DND-41 (cell line): ENCODE data around the gene MRM1.

Source experiments
- ATAC-seq: fragments of 200-7000 bp; cut with Tn5 transposase; 3 replicates; pipeline ENCODE4 v1.9.1; 2021; ENCODE audit warnings: low read depth; ENCODE audit not compliant: insufficient read depth
- DNase-seq: peaks from one replicate; pipeline ENCODE4 v3.0.0-alpha.2; 2020
- H2AFZ ChIP-seq: 2 replicates; pipeline ENCODE4 v1.6.0; 2012; ENCODE audit warnings: low read depth, low read length
- H3K27ac ChIP-seq: 2 replicates; pipeline ENCODE4 v1.5.1; 2012; ENCODE audit warnings: low read length, inconsistent platforms
- H3K27me3 ChIP-seq: fragments of 200-600 bp; sonication (generic); 2 replicates; pipeline ENCODE4 v1.6.0; 2012; ENCODE audit warnings: low read length, mild to moderate bottlenecking, inconsistent platforms; ENCODE audit not compliant: insufficient read depth, poor library complexity
- H3K36me3 ChIP-seq: 2 replicates; pipeline ENCODE4 v1.5.1; 2012; ENCODE audit warnings: low read length, inconsistent platforms; ENCODE audit not compliant: insufficient read depth
- H3K4me1 ChIP-seq: 2 replicates; pipeline ENCODE4 v1.5.1; 2012; ENCODE audit warnings: mild to moderate bottlenecking, low read length; ENCODE audit not compliant: insufficient read depth
- H3K4me2 ChIP-seq: 2 replicates; pipeline ENCODE4 v1.6.0; 2012; ENCODE audit warnings: mild to moderate bottlenecking, moderate library complexity, low read length, inconsistent platforms; ENCODE audit not compliant: insufficient read depth
- H3K4me3 ChIP-seq, 2 experiments: fragments of 200-600 bp in 1 of 2; shearing (Covaris generic) in 1 of 2; 2 replicates each; pipeline ENCODE4 v1.5.1; 2012 to 2016; ENCODE audit warnings: inconsistent platforms in 2 of 2, low read length in 2 of 2, mild to moderate bottlenecking in 2 of 2, low read depth in 1 of 2, moderate library complexity in 1 of 2
- H3K79me2 ChIP-seq: 2 replicates; pipeline ENCODE4 v1.6.0; 2012; ENCODE audit warnings: low read length, inconsistent platforms; ENCODE audit not compliant: insufficient read depth
- H3K9ac ChIP-seq: 2 replicates; pipeline ENCODE4 v1.6.0; 2012; ENCODE audit warnings: low read depth, mild to moderate bottlenecking, inconsistent platforms, low read length, moderate library complexity
- H3K9me3 ChIP-seq: 2 replicates; pipeline ENCODE4 v1.5.1; 2012; ENCODE audit warnings: low read length, moderate library complexity, mild to moderate bottlenecking, inconsistent platforms; ENCODE audit not compliant: insufficient read depth, severe bottlenecking
- H4K20me1 ChIP-seq: 2 replicates; pipeline ENCODE4 v1.6.0; 2012; ENCODE audit warnings: low read length; ENCODE audit not compliant: insufficient read depth
- EZH2 ChIP-seq: IDR thresholded peaks from 3 replicates; pipeline ENCODE4 v1.6.1; 2012; ENCODE audit warnings: borderline replicate concordance, low read depth, mild to moderate bottlenecking, moderate library complexity, low read length, inconsistent platforms; ENCODE audit not compliant: severe bottlenecking
- TF ChIP-seq, protein P1 (sequence below): IDR thresholded peaks from 2 replicates; pipeline ENCODE4 v1.5.1; 2012; ENCODE audit warnings: borderline replicate concordance, low read length, moderate library complexity, mild to moderate bottlenecking; ENCODE audit not compliant: poor library complexity, severe bottlenecking; ENCODE audit errors: extremely low read depth

MRM1 gene

DNA sequence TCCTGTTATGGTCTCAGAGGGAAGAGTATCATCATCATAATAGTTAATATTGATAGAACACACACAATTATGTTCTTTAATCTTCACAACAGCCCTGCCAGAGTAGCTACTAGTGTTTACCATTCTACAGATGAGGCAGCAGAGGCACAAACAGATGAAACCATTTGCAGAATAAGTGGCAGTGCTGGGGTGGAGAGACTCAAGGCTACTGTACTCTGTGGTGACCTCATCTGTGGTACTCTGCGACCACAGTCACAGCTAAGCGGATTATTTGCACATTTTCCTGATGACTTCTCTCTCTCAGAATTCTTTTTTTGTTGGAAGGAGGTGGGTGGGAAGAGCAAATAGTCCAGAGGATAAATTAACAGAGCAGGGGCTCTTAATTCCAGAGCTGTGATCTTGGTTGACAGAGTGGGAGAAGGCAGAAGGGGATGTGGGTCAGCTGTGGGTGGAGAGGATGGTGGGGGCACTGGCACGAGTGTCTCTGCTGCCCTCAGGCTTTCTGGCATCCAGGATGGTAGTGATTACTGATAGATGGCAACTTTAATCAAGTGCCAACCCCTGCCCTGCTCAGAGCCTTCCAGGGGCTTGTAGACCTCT is 41.8 kb downstream of the MRM1 start:
- H3K27ac ChIP-seq: no peak overlapping the region
- no peaks in the 10 kb centered on the region for H3K4me1 ChIP-seq
- TF ChIP-seq EZH2: no peak
- TF ChIP-seq, protein P1, sequence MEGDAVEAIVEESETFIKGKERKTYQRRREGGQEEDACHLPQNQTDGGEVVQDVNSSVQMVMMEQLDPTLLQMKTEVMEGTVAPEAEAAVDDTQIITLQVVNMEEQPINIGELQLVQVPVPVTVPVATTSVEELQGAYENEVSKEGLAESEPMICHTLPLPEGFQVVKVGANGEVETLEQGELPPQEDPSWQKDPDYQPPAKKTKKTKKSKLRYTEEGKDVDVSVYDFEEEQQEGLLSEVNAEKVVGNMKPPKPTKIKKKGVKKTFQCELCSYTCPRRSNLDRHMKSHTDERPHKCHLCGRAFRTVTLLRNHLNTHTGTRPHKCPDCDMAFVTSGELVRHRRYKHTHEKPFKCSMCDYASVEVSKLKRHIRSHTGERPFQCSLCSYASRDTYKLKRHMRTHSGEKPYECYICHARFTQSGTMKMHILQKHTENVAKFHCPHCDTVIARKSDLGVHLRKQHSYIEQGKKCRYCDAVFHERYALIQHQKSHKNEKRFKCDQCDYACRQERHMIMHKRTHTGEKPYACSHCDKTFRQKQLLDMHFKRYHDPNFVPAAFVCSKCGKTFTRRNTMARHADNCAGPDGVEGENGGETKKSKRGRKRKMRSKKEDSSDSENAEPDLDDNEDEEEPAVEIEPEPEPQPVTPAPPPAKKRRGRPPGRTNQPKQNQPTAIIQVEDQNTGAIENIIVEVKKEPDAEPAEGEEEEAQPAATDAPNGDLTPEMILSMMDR: no peak
- H2AFZ ChIP-seq: no peak overlapping the region
- DNase-seq (no peak), ATAC-seq (no peak)
- no peak overlapping the region for H3K9ac ChIP-seq
- H3K79me2 ChIP-seq: no peaks in the 10 kb centered on the region
- no peak overlapping the region for H3K4me3 ChIP-seq
- peaks cover 19% of the 10 kb centered on the region for H3K27me3 ChIP-seq
- H3K36me3 ChIP-seq: no peaks in the 10 kb centered on the region
- H4K20me1 ChIP-seq: no peaks in the 10 kb centered on the region; the same call in 1 of the 2 replicates
- no peak overlapping the region for H3K4me2 ChIP-seq
- H3K9me3 ChIP-seq: no peaks in the 10 kb centered on the region

DNA sequence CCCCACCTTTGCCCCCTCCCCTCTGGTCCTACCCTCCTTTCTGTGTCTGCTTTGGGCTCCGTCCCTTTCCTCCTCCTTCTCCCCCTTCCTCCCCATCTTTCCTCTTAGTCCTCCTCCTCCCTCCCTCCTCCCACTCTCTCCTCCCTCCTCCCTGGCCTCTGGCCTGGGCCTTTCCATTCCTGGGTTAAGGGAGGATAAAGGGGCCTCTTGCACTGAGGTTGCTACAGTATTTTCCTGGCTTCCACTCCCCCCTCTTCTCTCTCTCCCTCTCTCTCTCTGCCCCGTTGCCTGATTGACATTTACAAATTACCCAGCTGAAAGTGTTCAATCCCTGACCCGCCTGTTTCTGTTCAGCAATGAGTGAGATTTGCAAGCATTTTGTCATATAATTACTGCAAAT is 44.0 kb downstream of the MRM1 start:
- no peak overlapping the region for H2AFZ ChIP-seq
- H4K20me1 ChIP-seq: no peaks in the 10 kb centered on the region; the same call in 1 of the 2 replicates
- H3K4me1 ChIP-seq: no peaks in the 10 kb centered on the region
- H3K36me3 ChIP-seq: no peaks in the 10 kb centered on the region
- ATAC-seq: no peak
- no peaks in the 10 kb centered on the region for H3K79me2 ChIP-seq
- no peak overlapping the region for H3K9ac ChIP-seq
- DNase-seq: no peak
- no peaks in the 10 kb centered on the region for H3K9me3 ChIP-seq
- no peak overlapping the region for H3K27ac ChIP-seq
- H3K27me3 ChIP-seq: peaks cover 20% of the 10 kb centered on the region
- no peak overlapping the region for H3K4me2 ChIP-seq
- H3K4me3 ChIP-seq: no peak overlapping the region
- TF ChIP-seq EZH2: no peak
- TF ChIP-seq, protein P1: no peak

DNA sequence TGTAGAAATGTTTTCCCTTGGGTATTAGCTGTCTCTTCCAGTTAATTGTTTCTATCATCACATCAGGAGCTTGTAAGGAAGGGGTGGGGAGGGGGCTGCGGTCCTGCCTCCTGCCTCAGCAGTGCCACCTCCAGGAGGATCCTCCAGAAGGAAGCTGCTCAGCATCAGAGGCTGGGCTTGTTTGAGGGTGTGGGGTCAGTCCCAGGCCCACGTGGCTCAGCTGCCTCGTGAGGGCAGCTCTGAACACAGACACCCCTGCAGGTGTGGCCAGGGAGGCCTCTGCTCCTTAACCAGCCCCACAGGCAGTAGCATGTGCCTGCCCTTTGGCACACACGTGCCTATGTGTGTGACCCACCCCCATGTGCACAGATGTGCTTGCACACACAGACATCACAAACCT is 46.3 kb downstream of the MRM1 start:
- ATAC-seq: no peak

More for the DNA sequence above, 46.3 kb downstream of the MRM1 start:
- Histone ChIP-seq H4K20me1 (no peaks in the 10 kb centered on the region; the same call in 1 of the 2 replicates), H3K9me3 (no peaks in the 10 kb centered on the region), H3K79me2 (no peaks in the 10 kb centered on the region), H3K4me2 (no peak overlapping the region), H2AFZ (no peak overlapping the region), H3K4me1 (no peaks in the 10 kb centered on the region), H3K9ac (no peak overlapping the region), H3K27ac (no peak overlapping the region), H3K27me3 (peaks cover 31% of the 10 kb centered on the region), H3K36me3 (no peaks in the 10 kb centered on the region), H3K4me3 (no peak overlapping the region)
- TF ChIP-seq, protein P1: peak; percentile 18
- no peak for TF ChIP-seq EZH2
- DNase-seq: no peak
